HG03175 (cell line): ENCODE data around the gene CFAP99.
A peak's percentile ranks its signal among the peaks of the same experiment; 100 is the strongest.
"Not testable (repeated sequence)": the region's sequence is repeated elsewhere in the genome, so short reads cannot be mapped to it uniquely, and the experiment has no call there.

Experiments used
- ATAC-seq: cut with Tn5 transposase; IDR thresholded peaks from one replicate; pipeline ENCODE4 v1.9.1; 2021; ENCODE audit warnings: mild to moderate bottlenecking, moderate library complexity; ENCODE audit not compliant: unreplicated experiment

CFAP99 gene

GRCh38 chr4:2427383-2428334 is 8.9 kb downstream of the CFAP99 start:
- no peak for ATAC-seq

- ATAC-seq, result no peak
Observed at GRCh38 chr4:2428496-2429213, 9.9 kb downstream of the CFAP99 start.

GRCh38 chr4:2429945-2430757 is 11.4 kb downstream of the CFAP99 start:
- not testable (repeated sequence) for ATAC-seq

GRCh38 chr4:2432004-2432403 is 13.2 kb downstream of the CFAP99 start:
- no peak for ATAC-seq

GRCh38 chr4:2432991-2433530 is 14.3 kb downstream of the CFAP99 start:
- no peak for ATAC-seq

- ATAC-seq, result no peak
Observed at GRCh38 chr4:2433609-2434350, 15.0 kb downstream of the CFAP99 start.

GRCh38 chr4:2434420-2434819 is 15.7 kb downstream of the CFAP99 start:
- no peak for ATAC-seq

- ATAC-seq, result no peak
Observed at GRCh38 chr4:2436301-2436700, 17.5 kb downstream of the CFAP99 start.

- no peak for ATAC-seq
Observed at GRCh38 chr4:2436761-2437474, 18.2 kb downstream of the CFAP99 start.

- ATAC-seq, result no peak
Observed at GRCh38 chr4:2437475-2438215, 18.9 kb downstream of the CFAP99 start.

GRCh38 chr4:2438822-2439718 is 20.3 kb downstream of the CFAP99 start:
- ATAC-seq, result no peak

- ATAC-seq, result peak; percentile 87
Observed at GRCh38 chr4:2441393-2442174, 22.8 kb downstream of the CFAP99 start.

GRCh38 chr4:2442175-2442993 is 23.6 kb downstream of the CFAP99 start:
- no peak for ATAC-seq

GRCh38 chr4:2443061-2443730 is 24.4 kb downstream of the CFAP99 start:
- ATAC-seq, result no peak

GRCh38 chr4:2443956-2444740 is 25.4 kb downstream of the CFAP99 start:
- ATAC-seq, result no peak
